WERI-Rb-1 (cell line): Measurements from ENCODE around the gene CAPN5.

Experiments
- DNase-seq: peaks from one replicate; pipeline ENCODE4 v3.0.0-alpha.2; 2020
- H3K27ac ChIP-seq: fragments of 250-450 bp; sonication (Bioruptor Pico); 2 replicates; pipeline ENCODE4 v1.5.1; 2020; ENCODE audit warnings: mild to moderate bottlenecking, moderate library complexity
- H3K27me3 ChIP-seq: fragments of 250-450 bp; sonication (Bioruptor Pico); 2 replicates; pipeline ENCODE4 v1.5.1; 2021; ENCODE audit warnings: mild to moderate bottlenecking, low read depth, moderate library complexity; ENCODE audit not compliant: insufficient read depth, severe bottlenecking
- H3K36me3 ChIP-seq: fragments of 250-450 bp; sonication (Bioruptor Pico); 2 replicates; pipeline ENCODE4 v1.5.1; 2020; ENCODE audit warnings: mild to moderate bottlenecking, moderate library complexity
- H3K4me3 ChIP-seq: 2 replicates; pipeline ENCODE4 v1.5.1; 2011; ENCODE audit warnings: low read depth, mild to moderate bottlenecking, control low read depth, low read length
- H3K9me3 ChIP-seq: fragments of 250-450 bp; sonication (Bioruptor Pico); 2 replicates; pipeline ENCODE4 v1.5.1; 2021; ENCODE audit warnings: mild to moderate bottlenecking, moderate library complexity; ENCODE audit not compliant: severe bottlenecking
- CTCF ChIP-seq: IDR thresholded peaks from 2 replicates; pipeline ENCODE4 v1.5.1; 2011; ENCODE audit warnings: low read depth, mild to moderate bottlenecking, control low read depth, inconsistent platforms, low read length

The CAPN5 gene

GRCh38 chr11:77052518-77052917 lies 14.3 kb upstream of the CAPN5 start:
- H3K4me3 ChIP-seq: no peak overlapping the region
- H3K9me3 ChIP-seq: peaks cover 2% of the 10 kb centered on the region
- no peaks in the 10 kb centered on the region for H3K36me3 ChIP-seq
- no peaks in the 10 kb centered on the region for H3K27me3 ChIP-seq
- no peak for DNase-seq
- TF ChIP-seq CTCF: no peak
- no peak overlapping the region for H3K27ac ChIP-seq

- no peaks in the 10 kb centered on the region for H3K36me3 ChIP-seq
- H3K4me3 ChIP-seq: no peak overlapping the region
- H3K9me3 ChIP-seq: peaks cover 2% of the 10 kb centered on the region
- no peak for TF ChIP-seq CTCF
- H3K27me3 ChIP-seq: no peaks in the 10 kb centered on the region
- H3K27ac ChIP-seq: no peak overlapping the region
- DNase-seq: no peak
These were observed 13.4 kb upstream of the CAPN5 start for GRCh38 chr11:77053217-77054015.

- TF ChIP-seq CTCF: no peak
- no peak for DNase-seq
- no peak overlapping the region for H3K4me3 ChIP-seq
- H3K27ac ChIP-seq: no peak overlapping the region
- H3K9me3 ChIP-seq: peaks cover 2% of the 10 kb centered on the region
- no peaks in the 10 kb centered on the region for H3K36me3 ChIP-seq
- no peaks in the 10 kb centered on the region for H3K27me3 ChIP-seq
These were observed 12.7 kb upstream of the CAPN5 start for GRCh38 chr11:77054084-77054483.

- DNase-seq: no peak
- no peaks in the 10 kb centered on the region for H3K27me3 ChIP-seq
- peaks cover 2% of the 10 kb centered on the region for H3K9me3 ChIP-seq
- H3K27ac ChIP-seq: no peak overlapping the region
- H3K4me3 ChIP-seq: no peak overlapping the region
- no peak for TF ChIP-seq CTCF
- no peaks in the 10 kb centered on the region for H3K36me3 ChIP-seq
These were observed 11.6 kb upstream of the CAPN5 start for GRCh38 chr11:77055101-77055561.

GRCh38 chr11:77055913-77056312 lies 10.9 kb upstream of the CAPN5 start:
- Histone ChIP-seq H3K4me3 (no peak overlapping the region), H3K9me3 (peaks cover 2% of the 10 kb centered on the region), H3K36me3 (no peaks in the 10 kb centered on the region), H3K27ac (no peak overlapping the region), H3K27me3 (no peaks in the 10 kb centered on the region)
- no peak for DNase-seq
- TF ChIP-seq CTCF: no peak
